Activated T-cell treated with anti-CD3 and anti-CD28 coated beads, Interleukin-2, amount 50 U/mL, for 4 hours (primary cell): ENCODE data around the gene ORM2. TPM values are rescaled to one million over a fixed set of nuclear protein-coding genes. Genes with fewer than 3 reads are reported as not detected.

ENCODE experiments used
- ATAC-seq, 2 donors: fragments of 200-7000 bp; cut with Tn5 transposase; one replicate each; pipeline ENCODE4 v1.10.0; 2021
- DNase-seq: peaks from one replicate; pipeline ENCODE4 v3.0.0-alpha.2; 2020
- H3K27me3 Mint-ChIP-seq: one replicate; pipeline ENCODE4 v1.8.0; 2021; ENCODE audit warnings: low read depth, mixed read lengths
- H3K36me3 Mint-ChIP-seq: one replicate; pipeline ENCODE4 v1.8.0; 2022; ENCODE audit warnings: mixed read lengths; ENCODE audit not compliant: insufficient read depth
- H3K4me1 Mint-ChIP-seq: one replicate; pipeline ENCODE4 v1.8.0; 2021; ENCODE audit warnings: low read depth, mixed read lengths
- H3K4me3 Mint-ChIP-seq: one replicate; pipeline ENCODE4 v1.8.0; 2021; ENCODE audit warnings: mild to moderate bottlenecking, moderate library complexity, mixed read lengths
- H3K9me3 Mint-ChIP-seq: one replicate; pipeline ENCODE4 v1.8.0; 2021; ENCODE audit warnings: mixed read lengths
- total RNA-seq, 3 donors: library from RNA; stranded (reverse); gene quantifications; one replicate each; pipeline ENCODE4 v1.2.1, GENCODE V29; 2021

ORM2 gene
- total RNA-seq, 3 donors from 2014 or later: 0.84 to 1.0 TPM; not detected in 1

DNA sequence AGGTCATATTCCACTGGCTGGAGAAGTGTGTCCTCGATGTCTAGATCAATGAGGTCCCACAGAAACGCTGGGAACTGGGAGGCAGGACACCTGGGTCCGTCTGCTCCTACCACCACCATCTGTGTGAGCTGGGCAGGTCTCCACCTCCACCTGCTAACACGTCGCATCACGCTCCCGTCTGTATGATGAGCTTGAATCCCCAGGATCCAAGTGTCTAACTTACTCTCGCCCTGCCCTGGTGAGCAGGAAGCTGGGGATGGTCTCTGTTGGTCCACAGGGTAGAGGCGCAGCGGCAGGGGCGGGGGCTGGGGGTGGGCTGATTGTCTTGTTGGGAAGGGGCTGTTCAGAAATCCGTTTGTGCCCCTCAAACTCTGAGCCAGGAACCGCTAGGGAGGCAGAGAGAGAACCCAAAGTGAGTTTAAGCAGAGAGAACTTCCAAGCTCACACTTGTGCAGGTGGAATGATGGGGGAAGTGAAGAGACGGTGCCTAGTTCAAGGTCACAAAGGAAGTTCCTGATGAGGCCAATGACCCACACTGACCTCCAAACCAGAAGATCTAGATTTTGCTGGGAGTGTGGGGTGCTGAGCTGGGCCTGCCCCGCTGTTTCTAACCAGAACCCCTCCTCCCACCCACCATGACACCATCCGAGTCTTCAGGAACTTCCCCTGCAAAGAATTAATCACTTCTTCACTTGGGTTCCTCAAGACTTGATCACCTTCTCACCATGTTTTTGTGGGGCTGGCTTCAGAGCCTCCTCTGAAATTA lies 21.1 kb downstream of the ORM2 start:
- Mint-ChIP-seq H3K36me3 (peaks cover 39% of the 10 kb centered on the region), H3K27me3 (no peaks in the 10 kb centered on the region), H3K4me3 (no peak overlapping the region), H3K9me3 (no peaks in the 10 kb centered on the region), H3K4me1 (peaks cover 50% of the 10 kb centered on the region)
- DNase-seq: no peak
- ATAC-seq: peak in 1 of 2 donors; percentile 11

DNA sequence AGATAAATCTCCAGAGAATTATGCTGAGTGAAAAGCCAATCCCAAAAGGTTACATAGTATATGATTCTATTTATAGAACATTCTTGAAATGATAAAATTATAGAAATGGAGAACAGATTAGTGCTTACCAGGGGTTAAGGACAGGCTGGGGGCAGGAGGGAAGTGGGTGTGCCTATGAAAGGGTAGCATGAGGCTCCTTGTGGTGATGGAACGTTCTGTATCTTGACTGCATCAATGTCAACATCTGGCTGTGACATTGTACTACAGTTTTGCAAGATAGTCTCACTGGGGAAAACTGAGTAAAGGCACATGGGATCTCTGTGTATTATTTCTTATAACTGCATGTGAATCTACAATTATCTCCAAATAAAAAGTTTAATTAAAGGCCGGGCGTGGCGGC lies 22.3 kb downstream of the ORM2 start:
- peaks cover 41% of the 10 kb centered on the region for H3K36me3 Mint-ChIP-seq
- no peak overlapping the region for H3K4me3 Mint-ChIP-seq
- H3K27me3 Mint-ChIP-seq: no peaks in the 10 kb centered on the region
- H3K4me1 Mint-ChIP-seq: peaks cover 54% of the 10 kb centered on the region
- no peaks in the 10 kb centered on the region for H3K9me3 Mint-ChIP-seq
- ATAC-seq (no peak), DNase-seq (no peak)

DNA sequence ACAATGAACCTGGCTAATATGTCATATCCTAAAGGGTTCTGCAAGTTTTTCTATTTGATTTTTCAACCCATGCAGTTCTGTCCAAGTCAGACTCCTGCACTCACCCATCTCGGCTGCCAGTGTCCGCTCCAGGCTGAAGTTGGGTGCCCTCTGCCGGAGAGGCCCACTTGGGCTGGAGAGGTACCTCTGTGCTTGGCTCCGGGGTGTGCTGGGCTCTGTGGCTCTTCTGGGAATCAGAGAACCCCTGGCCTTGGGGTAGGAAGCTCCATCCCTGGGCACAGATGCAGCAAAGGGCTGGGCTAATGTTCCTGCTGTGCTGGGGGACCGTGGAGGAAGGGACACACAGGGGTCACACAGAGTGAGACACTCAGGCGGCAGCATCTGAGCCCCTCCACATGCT lies 26.2 kb downstream of the ORM2 start:
- ATAC-seq: no peak
- Mint-ChIP-seq H3K4me3 (no peak overlapping the region), H3K27me3 (no peaks in the 10 kb centered on the region), H3K9me3 (no peaks in the 10 kb centered on the region), H3K4me1 (peaks cover 43% of the 10 kb centered on the region), H3K36me3 (peaks cover 36% of the 10 kb centered on the region)
- DNase-seq: no peak

DNA sequence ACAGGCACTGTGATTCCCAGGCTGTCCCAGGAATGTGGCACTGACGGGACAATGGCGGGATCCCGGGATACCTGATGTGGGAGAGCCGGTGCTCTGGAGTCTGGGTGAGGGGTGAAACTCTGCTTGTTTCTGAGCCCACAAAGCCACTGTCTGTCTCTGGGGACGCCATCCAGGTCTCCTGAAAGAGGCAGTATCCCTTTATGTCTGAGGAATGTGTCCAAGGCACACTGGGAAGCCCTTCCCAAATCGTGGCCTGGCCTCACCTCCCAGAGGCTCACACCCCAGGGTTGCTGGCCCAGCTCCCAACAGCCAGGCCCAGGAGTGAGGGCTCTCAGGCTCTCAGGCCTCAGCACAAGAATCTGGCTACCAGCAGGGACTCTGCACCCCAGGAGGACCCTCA lies 27.1 kb downstream of the ORM2 start:
- ATAC-seq (no peak), DNase-seq (no peak)
- peaks cover 44% of the 10 kb centered on the region for H3K4me1 Mint-ChIP-seq
- no peaks in the 10 kb centered on the region for H3K27me3 Mint-ChIP-seq
- H3K36me3 Mint-ChIP-seq: peaks cover 43% of the 10 kb centered on the region
- H3K4me3 Mint-ChIP-seq: no peak overlapping the region
- H3K9me3 Mint-ChIP-seq: no peaks in the 10 kb centered on the region

DNA sequence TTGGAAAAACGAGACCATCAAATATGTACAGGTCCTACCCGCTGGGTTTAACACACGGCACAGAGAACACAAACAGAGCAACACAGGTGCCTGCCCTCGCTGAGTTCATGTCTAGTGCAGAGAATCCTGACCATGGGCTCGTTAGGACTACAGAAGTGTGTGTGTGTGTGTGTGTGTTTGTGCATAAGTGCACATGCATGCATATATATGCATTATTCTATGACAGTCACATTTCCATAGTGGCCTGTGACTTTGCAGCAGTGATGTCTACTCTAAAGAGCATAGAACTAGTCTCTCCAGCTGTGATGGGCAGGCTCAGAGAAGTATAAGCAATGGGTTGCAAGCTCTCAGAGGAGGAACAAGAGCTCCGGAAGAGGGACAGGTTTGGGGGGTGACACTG lies 27.7 kb downstream of the ORM2 start:
- ATAC-seq: no peak
- DNase-seq: no peak
- H3K27me3 Mint-ChIP-seq: no peaks in the 10 kb centered on the region
- peaks cover 41% of the 10 kb centered on the region for H3K36me3 Mint-ChIP-seq
- H3K4me3 Mint-ChIP-seq: no peak overlapping the region
- no peaks in the 10 kb centered on the region for H3K9me3 Mint-ChIP-seq
- peaks cover 41% of the 10 kb centered on the region for H3K4me1 Mint-ChIP-seq

DNA sequence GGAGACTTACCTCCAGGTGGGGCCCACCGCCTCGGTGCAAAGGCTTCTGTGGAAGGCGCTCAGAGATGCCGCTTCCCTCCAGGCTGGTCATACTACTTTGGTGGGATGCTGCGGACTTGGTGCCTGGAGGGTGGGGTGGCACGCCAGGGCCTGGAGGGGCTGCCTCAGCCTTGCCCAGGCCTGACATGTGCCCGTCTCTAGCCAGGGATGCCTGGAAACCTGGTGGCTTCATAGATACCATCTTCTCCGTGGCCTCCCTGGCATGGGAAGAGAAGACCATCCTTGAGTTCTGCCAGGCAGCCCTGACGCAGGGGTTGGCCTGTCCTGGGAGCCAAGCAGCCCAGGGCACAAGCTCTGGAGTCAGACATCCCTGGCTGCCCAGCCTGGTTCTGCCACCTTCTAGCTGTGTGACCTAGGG lies 28.3 kb downstream of the ORM2 start:
- no peak overlapping the region for H3K4me3 Mint-ChIP-seq
- peaks cover 41% of the 10 kb centered on the region for H3K4me1 Mint-ChIP-seq
- H3K27me3 Mint-ChIP-seq: no peaks in the 10 kb centered on the region
- H3K36me3 Mint-ChIP-seq: peaks cover 43% of the 10 kb centered on the region
- no peaks in the 10 kb centered on the region for H3K9me3 Mint-ChIP-seq
- DNase-seq (no peak), ATAC-seq (no peak)

DNA sequence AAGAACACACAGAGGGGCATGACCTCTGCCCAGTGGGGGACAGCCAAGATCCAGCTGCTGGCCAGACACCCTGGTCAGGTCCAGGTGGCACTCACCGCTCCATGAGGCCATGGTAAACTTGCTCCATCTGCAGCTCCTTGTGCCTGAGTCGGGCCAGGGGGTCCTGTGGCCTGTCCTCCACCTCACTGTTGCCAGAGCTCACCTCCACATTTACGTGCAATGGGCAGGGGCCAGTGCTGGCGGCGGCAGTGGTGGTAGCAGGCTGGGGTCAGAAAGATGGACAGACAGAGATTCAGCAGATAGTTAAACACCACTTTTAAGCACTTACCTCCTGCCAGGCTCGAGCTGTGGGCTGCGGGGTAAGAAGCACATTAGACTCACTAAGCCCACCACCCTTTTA lies 30.1 kb downstream of the ORM2 start:
- peaks cover 54% of the 10 kb centered on the region for H3K4me1 Mint-ChIP-seq
- H3K27me3 Mint-ChIP-seq: no peaks in the 10 kb centered on the region
- no peaks in the 10 kb centered on the region for H3K9me3 Mint-ChIP-seq
- DNase-seq (no peak), ATAC-seq (no peak)
- peaks cover 60% of the 10 kb centered on the region for H3K36me3 Mint-ChIP-seq
- no peak overlapping the region for H3K4me3 Mint-ChIP-seq

DNA sequence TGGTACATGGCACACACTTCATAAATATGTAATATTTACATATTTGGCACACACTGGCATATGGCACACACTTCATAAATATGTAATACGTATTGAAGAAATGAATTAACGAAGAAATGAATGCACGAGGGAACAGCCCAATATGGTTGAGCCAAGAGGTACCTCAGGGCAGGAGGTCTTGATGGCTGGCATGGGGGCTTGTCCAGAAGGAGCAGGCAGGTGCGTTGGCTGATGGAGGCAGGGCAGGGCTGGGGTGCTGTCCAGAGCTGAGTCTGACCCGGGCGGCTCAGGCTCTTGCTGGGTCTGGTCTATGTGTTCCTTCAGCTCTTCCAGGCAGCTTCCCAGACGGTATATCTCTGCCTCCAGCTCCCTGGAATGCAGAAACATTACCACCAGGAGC lies 31.9 kb downstream of the ORM2 start:
- peaks cover 67% of the 10 kb centered on the region for H3K36me3 Mint-ChIP-seq
- no peak for ATAC-seq
- no peak overlapping the region for H3K4me3 Mint-ChIP-seq
- H3K27me3 Mint-ChIP-seq: no peaks in the 10 kb centered on the region
- no peaks in the 10 kb centered on the region for H3K9me3 Mint-ChIP-seq
- DNase-seq: no peak
- H3K4me1 Mint-ChIP-seq: peaks cover 67% of the 10 kb centered on the region

DNA sequence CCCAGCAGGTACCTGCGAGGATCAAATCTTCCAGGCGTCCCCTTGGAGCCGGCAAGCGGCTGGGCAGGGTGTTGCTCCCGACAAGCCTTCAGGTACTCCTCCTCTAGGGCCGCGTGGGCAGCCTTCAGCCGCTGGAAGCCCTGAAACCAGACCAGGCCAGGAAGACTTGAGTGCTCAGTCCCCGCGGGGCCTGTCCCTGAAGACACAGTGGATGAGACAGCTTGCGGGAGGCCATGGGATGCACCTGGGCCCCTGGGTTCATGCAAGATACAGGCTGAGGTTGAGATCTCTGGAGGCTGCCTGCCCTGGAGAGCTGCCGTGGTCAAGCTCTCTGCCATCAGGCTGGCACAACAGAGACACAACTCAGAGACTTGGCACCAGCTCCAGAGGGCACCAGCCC lies 32.7 kb downstream of the ORM2 start:
- no peak overlapping the region for H3K4me3 Mint-ChIP-seq
- no peaks in the 10 kb centered on the region for H3K27me3 Mint-ChIP-seq
- H3K9me3 Mint-ChIP-seq: no peaks in the 10 kb centered on the region
- DNase-seq: no peak
- H3K4me1 Mint-ChIP-seq: peaks cover 72% of the 10 kb centered on the region
- peaks cover 69% of the 10 kb centered on the region for H3K36me3 Mint-ChIP-seq
- ATAC-seq: no peak

DNA sequence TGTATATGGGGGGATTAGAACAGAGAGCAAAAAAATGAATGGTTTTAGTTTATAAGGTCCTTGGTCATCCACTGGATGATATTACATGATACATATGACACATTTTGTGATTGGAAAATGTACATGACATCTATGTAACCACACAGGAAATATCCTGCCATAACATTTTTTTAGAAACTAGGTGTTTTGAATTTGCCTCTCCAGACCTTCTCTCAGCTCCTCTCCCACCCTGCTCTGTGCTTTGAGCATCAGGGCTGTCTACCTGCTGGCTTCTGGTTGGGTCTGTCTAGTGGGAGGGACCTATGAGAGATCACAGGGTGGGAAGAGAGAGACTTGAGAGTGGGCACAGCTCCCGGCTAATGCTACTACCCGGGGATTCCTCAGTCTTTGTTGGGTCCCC lies 33.8 kb downstream of the ORM2 start:
- Mint-ChIP-seq H3K4me3 (peak overlapping the region; percentile 21), H3K9me3 (no peaks in the 10 kb centered on the region), H3K27me3 (no peaks in the 10 kb centered on the region), H3K4me1 (peaks cover 77% of the 10 kb centered on the region), H3K36me3 (peaks cover 64% of the 10 kb centered on the region)
- DNase-seq (no peak), ATAC-seq (peak; percentile 34 to 42)

DNA sequence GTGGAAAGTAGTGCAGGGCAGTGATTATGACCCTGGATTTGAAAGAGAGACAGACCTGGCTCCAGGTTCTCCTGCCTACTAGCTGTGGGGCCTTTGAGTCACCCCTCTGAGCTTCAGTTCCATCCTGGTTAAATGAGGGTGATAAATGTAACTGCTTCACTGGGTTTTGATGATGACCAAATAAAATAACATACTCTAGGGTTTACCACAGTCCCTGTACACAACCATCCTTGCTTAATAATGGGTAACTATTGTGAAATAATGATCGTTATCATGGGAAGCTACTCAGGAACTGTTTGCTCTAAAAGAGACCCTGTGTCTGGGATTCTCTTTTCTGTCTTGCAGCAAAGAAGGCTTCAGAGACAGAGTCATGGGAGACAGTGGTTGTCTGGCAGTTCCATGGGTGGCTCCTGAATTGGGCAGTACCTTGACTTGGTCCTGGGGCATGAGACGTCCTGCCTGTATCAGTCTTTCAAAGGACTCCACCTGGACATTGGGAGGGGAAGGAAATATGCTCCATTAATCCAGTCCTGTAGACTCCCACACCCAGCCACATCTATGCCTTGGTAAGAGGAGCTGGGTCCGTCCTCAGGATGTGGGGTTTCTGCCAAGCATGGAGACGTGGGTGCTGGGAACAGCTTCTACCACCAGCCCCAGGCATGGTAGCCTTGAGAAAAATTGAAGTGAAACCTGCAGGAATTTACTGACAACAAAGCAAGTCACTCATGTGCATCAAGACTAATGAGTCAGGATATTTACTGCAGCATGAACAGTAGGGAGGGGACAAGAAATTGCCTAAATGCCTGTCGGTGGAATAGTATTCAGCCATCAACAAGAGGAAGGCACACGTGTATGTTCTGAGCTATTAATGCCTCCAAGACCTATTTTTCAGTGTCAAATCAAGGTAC lies 34.7 kb downstream of the ORM2 start:
- H3K4me3 Mint-ChIP-seq: no peak overlapping the region
- DNase-seq (no peak), ATAC-seq (peak in 1 of 2 donors; percentile 19)
- no peaks in the 10 kb centered on the region for H3K9me3 Mint-ChIP-seq
- peaks cover 83% of the 10 kb centered on the region for H3K4me1 Mint-ChIP-seq
- H3K27me3 Mint-ChIP-seq: no peaks in the 10 kb centered on the region
- H3K36me3 Mint-ChIP-seq: peaks cover 63% of the 10 kb centered on the region

DNA sequence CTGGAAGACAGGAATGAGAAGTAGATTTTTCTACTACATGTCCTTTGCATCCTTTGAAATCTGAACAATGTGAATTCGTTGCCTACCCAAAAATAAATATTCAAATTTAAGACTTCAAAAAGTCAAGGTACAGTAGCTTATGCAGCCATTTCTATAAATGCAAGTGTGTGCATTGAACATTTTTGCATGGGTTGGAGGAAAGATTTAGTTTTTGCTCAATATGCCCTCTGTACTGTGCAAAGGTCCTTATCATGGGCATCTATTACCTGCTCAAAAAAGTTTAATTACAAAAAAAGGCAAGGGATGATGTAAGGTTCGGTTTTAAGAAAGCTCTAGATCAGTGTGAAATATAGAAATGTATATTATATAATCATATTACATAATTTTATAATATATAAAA lies 35.5 kb downstream of the ORM2 start:
- Mint-ChIP-seq H3K4me1 (peaks cover 86% of the 10 kb centered on the region), H3K9me3 (no peaks in the 10 kb centered on the region), H3K4me3 (no peak overlapping the region), H3K36me3 (peaks cover 61% of the 10 kb centered on the region), H3K27me3 (no peaks in the 10 kb centered on the region)
- no peak for ATAC-seq
- DNase-seq: no peak

DNA sequence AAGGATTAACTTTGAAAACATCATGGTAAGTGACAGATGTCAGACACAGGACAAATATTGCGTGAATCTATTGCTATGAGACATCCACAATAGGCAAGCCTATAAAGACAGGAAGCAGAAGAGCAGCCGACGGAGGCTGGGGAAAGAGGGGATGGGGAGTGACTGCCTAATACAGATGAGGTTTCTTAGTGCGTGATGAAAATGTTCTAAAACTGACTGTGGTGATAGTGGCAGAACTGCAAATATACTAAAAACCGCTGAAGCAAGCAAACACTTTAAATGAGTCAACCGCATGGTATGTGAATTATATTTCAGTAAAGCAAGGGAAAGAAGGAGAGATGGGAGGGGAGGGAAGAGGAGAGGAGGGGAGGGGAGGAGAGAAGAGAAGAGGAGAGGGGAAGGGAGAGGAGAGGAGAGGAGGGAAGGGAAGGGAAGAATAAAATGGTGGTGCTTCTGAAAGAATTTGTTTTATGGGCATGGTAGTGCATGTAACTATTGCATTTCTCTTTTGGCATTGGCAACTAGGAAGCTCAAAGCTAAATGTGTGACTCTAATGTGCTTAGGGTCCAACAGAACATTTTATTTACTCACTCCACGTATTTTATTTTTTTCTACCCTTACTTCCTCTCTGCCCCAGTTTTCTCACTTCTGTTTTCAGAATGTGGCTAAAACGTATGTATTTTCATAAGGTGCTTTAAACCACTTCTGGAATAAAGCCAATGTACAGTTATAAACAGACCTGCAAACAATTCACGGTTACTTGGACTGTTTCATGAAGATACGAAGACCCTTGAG lies 36.9 kb downstream of the ORM2 start:
- Mint-ChIP-seq H3K36me3 (peaks cover 52% of the 10 kb centered on the region), H3K9me3 (no peaks in the 10 kb centered on the region), H3K4me1 (peaks cover 85% of the 10 kb centered on the region), H3K27me3 (no peaks in the 10 kb centered on the region), H3K4me3 (peak overlapping the region; percentile 57)
- ATAC-seq: peak; percentile 79 to 82
- no peak for DNase-seq

DNA sequence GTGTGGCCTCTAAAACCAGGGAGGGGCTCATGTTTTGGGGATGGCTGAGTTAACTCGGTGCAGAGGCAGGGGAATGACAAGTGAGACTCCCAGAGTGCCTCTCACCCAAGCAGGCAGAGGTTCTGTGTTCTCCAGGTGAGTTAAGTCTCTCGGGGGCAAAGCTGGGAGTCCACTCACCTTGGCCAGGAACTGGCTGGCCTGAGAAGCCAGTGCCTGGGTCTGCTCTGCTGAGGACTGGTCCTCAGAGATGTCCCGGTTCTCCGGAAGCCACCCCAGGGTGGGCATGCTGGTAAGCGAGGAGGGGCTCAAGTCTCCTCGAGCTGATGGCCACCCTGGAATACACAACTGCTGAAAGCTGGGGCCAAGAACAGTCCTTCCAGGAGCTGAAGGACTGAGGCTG lies 37.7 kb downstream of the ORM2 start:
- Mint-ChIP-seq H3K9me3 (no peaks in the 10 kb centered on the region), H3K4me1 (peaks cover 92% of the 10 kb centered on the region), H3K27me3 (no peaks in the 10 kb centered on the region), H3K4me3 (peak overlapping the region; percentile 57), H3K36me3 (peaks cover 55% of the 10 kb centered on the region)
- DNase-seq (no peak), ATAC-seq (no peak)
